Astrocyte of the spinal cord (primary cell): ENCODE measurements around the gene SETBP1.

Source experiments
- DNase-seq: peaks from one replicate; pipeline ENCODE4 v3.0.0; 2011; ENCODE audit warnings: low read depth, low spot score
- H3K4me3 ChIP-seq: 2 replicates; pipeline ENCODE4 v1.5.1; 2011; ENCODE audit warnings: low read depth, mild to moderate bottlenecking, low read length, moderate library complexity
- CTCF ChIP-seq: IDR thresholded peaks from 2 replicates; pipeline ENCODE4 v1.5.1; 2012; ENCODE audit warnings: low read depth, mild to moderate bottlenecking, low read length, inconsistent platforms
- in situ Hi-C: cut with HindIII; loops from 2 replicates; pipeline ENCODE4 v1.10.0; 2017; ENCODE audit warnings: low sequenced_read_pairs

Gene SETBP1

GRCh38 chr18:44904768-44905167 lies 224.1 kb downstream of the SETBP1 start:
- no peak overlapping the region for H3K4me3 ChIP-seq
- DNase-seq = no peak
- TF ChIP-seq CTCF = no peak
- in situ Hi-C loops = no loop called here

DNA sequence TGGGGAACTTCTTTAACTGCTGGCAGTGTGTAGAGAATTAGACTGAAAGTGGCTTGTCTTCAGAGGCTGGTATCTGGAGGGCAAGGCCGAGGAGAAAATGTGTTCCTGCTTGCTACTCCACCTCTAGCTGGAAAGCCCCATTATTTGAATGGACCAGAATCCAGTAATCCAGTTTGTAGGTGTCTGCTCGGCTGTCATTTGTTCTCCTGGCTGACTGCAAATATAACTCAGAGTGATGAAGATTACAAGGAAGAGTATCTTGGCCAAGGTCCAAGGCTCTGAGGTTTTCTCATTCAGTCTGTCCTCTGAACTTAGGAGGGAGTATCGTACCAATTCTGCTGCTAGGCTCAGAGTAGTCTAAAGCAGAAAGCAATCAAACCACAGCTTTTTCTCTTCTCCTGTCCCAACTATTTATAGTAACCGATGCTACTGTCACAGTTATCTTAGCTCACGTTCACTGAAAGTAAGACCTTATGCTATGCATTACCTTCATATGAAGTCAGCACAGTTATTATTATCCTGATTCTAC lies 228.6 kb downstream of the SETBP1 start:
- in situ Hi-C loops = no loop called here
- DNase-seq = peak; percentile 42
- H3K4me3 ChIP-seq = no peak overlapping the region
- no peak for TF ChIP-seq CTCF

DNA sequence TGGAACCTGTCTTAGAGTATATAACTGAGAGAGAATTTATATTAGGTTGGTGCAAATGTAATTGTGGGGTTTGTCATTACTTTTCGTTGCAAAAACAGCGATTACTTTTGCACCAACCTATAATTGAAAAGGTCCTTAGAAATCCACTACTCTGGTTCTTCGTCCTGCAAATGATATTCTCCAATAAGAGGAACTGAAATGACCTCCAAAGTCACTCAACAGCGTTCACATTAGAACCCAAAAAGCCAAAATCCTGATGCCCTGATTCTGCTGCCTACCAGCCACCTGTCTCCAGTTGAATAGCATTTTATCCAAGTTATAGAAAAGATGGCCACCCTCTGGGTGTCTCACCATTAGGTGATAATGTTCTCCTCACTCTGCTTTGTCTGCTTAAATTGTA lies 230.6 kb downstream of the SETBP1 start:
- no peak for DNase-seq
- H3K4me3 ChIP-seq = no peak overlapping the region
- no peak for TF ChIP-seq CTCF
- in situ Hi-C loops = no loop called here

- no peak overlapping the region for H3K4me3 ChIP-seq
- DNase-seq = no peak
- TF ChIP-seq CTCF = no peak
- in situ Hi-C loops = no loop called here
Measured at GRCh38 chr18:44911773-44912172, 231.1 kb downstream of the SETBP1 start.

GRCh38 chr18:44912740-44913478 lies 232.2 kb downstream of the SETBP1 start:
- no peak overlapping the region for H3K4me3 ChIP-seq
- TF ChIP-seq CTCF = no peak
- in situ Hi-C loops = no loop called here
- no peak for DNase-seq

DNA sequence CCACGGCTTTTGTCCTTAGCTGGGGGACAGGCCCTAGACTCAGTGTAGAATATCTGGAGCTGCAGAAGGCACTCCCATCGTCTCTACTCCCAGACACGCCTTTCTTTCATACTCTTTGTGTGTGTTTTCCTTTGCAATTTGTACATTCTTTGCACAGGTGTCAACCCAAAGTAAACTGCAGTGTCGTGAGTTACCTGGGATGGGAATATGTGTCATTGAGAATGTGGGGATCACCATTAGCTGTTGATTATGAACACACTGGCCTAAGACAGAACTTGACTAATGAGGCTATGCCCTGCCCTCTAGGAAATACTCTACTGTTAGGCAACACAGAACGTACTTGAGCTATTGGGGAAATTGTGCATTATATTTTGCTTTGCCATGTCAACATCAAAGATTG lies 233.3 kb downstream of the SETBP1 start:
- H3K4me3 ChIP-seq = no peak overlapping the region
- TF ChIP-seq CTCF = no peak
- in situ Hi-C loops = no loop called here
- no peak for DNase-seq

DNA sequence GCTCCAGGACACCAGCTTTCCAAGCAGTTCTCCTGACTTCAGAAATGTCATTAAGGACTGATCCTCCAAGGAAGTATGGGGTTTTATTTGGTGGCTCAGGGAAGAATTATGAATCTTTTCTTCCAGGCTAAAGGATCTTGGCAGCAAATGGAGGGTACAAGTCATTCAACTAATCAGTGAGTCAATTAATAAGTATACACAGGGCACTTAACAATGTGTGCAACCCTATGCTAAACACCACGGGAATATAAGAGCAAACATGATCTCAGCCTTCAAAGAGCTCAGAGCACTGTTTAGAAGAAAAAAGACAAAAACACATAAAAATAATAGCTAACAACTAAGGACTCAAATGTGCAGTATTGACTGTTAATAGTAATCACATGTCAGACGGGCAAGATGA lies 234.5 kb downstream of the SETBP1 start:
- no peak for DNase-seq
- in situ Hi-C loops = no loop called here
- no peak overlapping the region for H3K4me3 ChIP-seq
- no peak for TF ChIP-seq CTCF
